ENCODE results near the gene OXGR1. TPM values are rescaled to one million over a fixed set of nuclear protein-coding genes. Genes with fewer than 3 reads are reported as not detected.

The OXGR1 gene
- total RNA-seq (2022; extraction: Qiagen RNA extraction), result not detected in 5 replicates

DNA sequence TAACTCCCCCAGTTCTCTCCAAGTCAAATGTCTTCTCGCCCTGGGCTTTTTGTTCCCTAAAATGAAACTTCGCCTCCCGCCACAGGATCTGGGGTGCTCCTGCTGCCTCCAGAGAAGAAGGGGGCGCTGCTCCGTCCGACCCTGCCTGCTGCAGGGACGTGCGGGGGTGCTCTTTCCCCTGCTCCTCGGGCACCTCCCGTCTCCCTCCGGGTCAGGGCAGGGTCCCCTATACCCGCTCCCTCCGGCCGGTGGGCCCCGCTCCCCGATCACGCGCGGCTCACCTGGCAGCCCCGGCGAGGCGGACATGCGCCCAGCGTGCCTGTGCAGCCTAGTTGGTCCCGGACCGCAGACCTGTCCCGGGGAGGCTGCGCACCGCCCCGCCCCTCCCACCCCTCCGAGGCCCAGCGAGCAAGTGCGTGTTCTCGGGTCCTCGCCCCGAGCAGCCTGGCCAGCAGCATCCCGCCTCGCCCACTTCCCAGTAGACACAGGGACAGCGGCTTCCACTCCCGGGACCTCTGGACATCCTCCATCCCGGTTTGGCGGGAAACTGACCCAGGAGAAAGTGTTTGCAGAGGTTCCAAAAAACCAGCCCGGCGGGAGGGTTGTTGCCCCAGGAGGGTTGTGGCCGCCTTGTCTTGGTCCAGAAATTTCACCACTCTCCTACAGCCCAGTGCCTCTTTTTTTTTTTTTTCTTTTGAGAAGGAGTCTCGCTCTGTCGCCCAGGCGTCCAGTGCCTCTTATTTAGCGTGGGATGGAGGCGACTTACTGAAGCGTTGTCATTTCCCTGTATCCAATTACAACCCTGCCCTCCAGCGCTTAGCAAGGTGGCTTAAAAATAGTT lies at the start of gene OXGR1:
Gene OXGR1, minus strand, starts transcription at position 460 of the 841 bp plus-strand sequence. CDS start 6,717 bp downstream, outside the sequence.

Other genes starting within 250 kb of the OXGR1 start
- gene MBNL2, start 227.9 kb upstream of the OXGR1 start, total RNA-seq (2022; extraction: Qiagen RNA extraction), result 9.7 to 13.6 TPM (median 12.8 TPM) in 5 replicates

Measured in A549 treated with AZD2906 at 1 μM for 4 hours (cell line).